GM12878 (cell line): ENCODE data around the gene COL11A2. TPM values are rescaled to one million over a fixed set of nuclear protein-coding genes. Genes with fewer than 3 reads are reported as not detected.

ENCODE experiments used
- ATAC-seq: fragments of 200-7000 bp; cut with Tn5 transposase; 3 replicates; pipeline ENCODE4 v1.9.1; 2020; ENCODE audit warnings: mild to moderate bottlenecking, moderate library complexity
- BruUV-seq: library from RNA; stranded (reverse); fragments of 400-500 nt; replicated peaks from 2 replicates; lab custom pipeline; 2021; lab: Mats Ljungman, UMichigan
- CTCF ChIA-PET: fragments of 300-600 bp; sonication (Branson Sonifier 250); formaldehyde crosslinking; extraction: SDS; loops from one replicate; lab custom pipeline; 2021; ENCODE audit warnings: inconsistent platforms; lab: Yijun Ruan, JAX
- POLR2A ChIA-PET: fragments of 350-600 bp; formaldehyde crosslinking; extraction: SDS; loops from one replicate; lab custom pipeline; 2021; ENCODE audit warnings: inconsistent platforms; lab: Charles Lee
- RAD21 ChIA-PET: fragments of 300-600 bp; sonication (Branson Sonifier 250); formaldehyde crosslinking; loops from one replicate; lab custom pipeline; 2023; ENCODE audit warnings: antibody characterized with exemption; ENCODE audit not compliant: unreplicated experiment; lab: Charles Lee
- SMC1A ChIA-PET: fragments of 300-600 bp; sonication (Branson Sonifier 250); formaldehyde crosslinking; loops from one replicate; lab custom pipeline; 2023; ENCODE audit not compliant: unreplicated experiment, uncharacterized antibody; lab: Charles Lee
- DNase-seq: peaks from one replicate; pipeline ENCODE4 v3.0.0-alpha.2; 2011; ENCODE audit warnings: low read depth, low spot score
- FAIRE-seq: peaks from 3 replicates; lab custom pipeline; 2011; peaks lifted over from hg19 to GRCh38; lab: Jason Lieb, UNC
- H2AFZ ChIP-seq: 2 replicates; pipeline ENCODE4 v1.6.0; 2011; ENCODE audit warnings: low read depth, low read length, control low read depth; ENCODE audit not compliant: control insufficient read depth
- H3K27ac ChIP-seq: 2 replicates; pipeline ENCODE4 v1.5.1; 2011; ENCODE audit warnings: control low read depth; ENCODE audit not compliant: control insufficient read depth, insufficient read depth
- H3K27me3 ChIP-seq, 2 experiments: replicated peaks in 1 of 2; 2 replicates each; pipeline versions ENCODE4 v1.6.0 to v1.6.1; 2011; ENCODE audit warnings: low read length in 1 of 2; ENCODE audit not compliant: control insufficient read depth in 2 of 2, insufficient read depth in 2 of 2
- H3K36me3 ChIP-seq, 2 experiments: 2 replicates each; pipeline ENCODE4 v1.5.1; 2011; ENCODE audit warnings: low read length in 1 of 2; ENCODE audit not compliant: control insufficient read depth in 2 of 2, insufficient read depth in 2 of 2
- H3K4me1 ChIP-seq: 2 replicates; pipeline ENCODE4 v1.6.1; 2011; ENCODE audit warnings: mild to moderate bottlenecking, low read length, moderate library complexity, mixed read lengths; ENCODE audit not compliant: control insufficient read depth, insufficient read depth
- H3K4me2 ChIP-seq: 2 replicates; pipeline ENCODE4 v1.6.0; 2011; ENCODE audit warnings: control low read depth; ENCODE audit not compliant: control insufficient read depth, insufficient read depth
- H3K4me3 ChIP-seq: fragments of 200-600 bp; sonication (generic); 2 replicates; pipeline ENCODE4 v1.5.1; 2016
- H3K79me2 ChIP-seq: 2 replicates; pipeline ENCODE4 v1.6.0; 2011; ENCODE audit warnings: low read length; ENCODE audit not compliant: control insufficient read depth, insufficient read depth
- H3K9ac ChIP-seq: 2 replicates; pipeline ENCODE4 v1.8.0; 2011; ENCODE audit warnings: low read length, control low read depth, mixed read lengths; ENCODE audit not compliant: control insufficient read depth, insufficient read depth
- H3K9me3 ChIP-seq: replicated peaks from 3 replicates; pipeline ENCODE4 v1.5.1; 2011; ENCODE audit warnings: mild to moderate bottlenecking, low read length; ENCODE audit not compliant: control insufficient read depth, insufficient read depth
- H4K20me1 ChIP-seq: 2 replicates; pipeline ENCODE4 v1.6.0; 2011; ENCODE audit not compliant: control insufficient read depth, insufficient read depth
- CTCF ChIP-seq, 3 experiments: IDR thresholded peaks in 2 of 3; conservative IDR thresholded peaks in 1 of 3; 2 replicates each; pipeline ENCODE4 v1.5.1; 2011; ENCODE audit warnings: low read depth in 3 of 3, low read length in 3 of 3, mild to moderate bottlenecking in 3 of 3, control low read depth in 2 of 3, moderate library complexity in 2 of 3, inconsistent platforms in 1 of 3, mixed read lengths in 1 of 3; ENCODE audit not compliant: control insufficient read depth in 2 of 3, insufficient read depth in 1 of 3; ENCODE audit errors: extremely low read depth in 1 of 3
- ETV6 ChIP-seq, 2 experiments: fragments of 450-650 bp in 1 of 2; IDR thresholded peaks in 1 of 2; conservative IDR thresholded peaks in 1 of 2; 2 replicates each; pipeline ENCODE4 v1.6.1; 2014; ENCODE audit warnings: antibody characterized with exemption in 1 of 2, borderline replicate concordance in 1 of 2, low read depth in 1 of 2, mild to moderate bottlenecking in 1 of 2, moderate library complexity in 1 of 2
- GATAD2B ChIP-seq: fragments of 450-650 bp; conservative IDR thresholded peaks from 2 replicates; pipeline ENCODE4 v1.6.1; 2017; ENCODE audit warnings: low read depth, mild to moderate bottlenecking, moderate library complexity
- LARP7 ChIP-seq: fragments of 450-650 bp; IDR thresholded peaks from 2 replicates; pipeline ENCODE4 v1.6.1; 2017; ENCODE audit warnings: mild to moderate bottlenecking
- MYB ChIP-seq: fragments of 150-350 bp; IDR thresholded peaks from 2 replicates; pipeline ENCODE4 v1.6.1; 2014; ENCODE audit warnings: mild to moderate bottlenecking, low read depth, low read length, borderline replicate concordance
- NBN ChIP-seq: fragments of 450-650 bp; IDR thresholded peaks from 2 replicates; pipeline ENCODE4 v1.6.1; 2016
- NFXL1 ChIP-seq: fragments of 450-650 bp; IDR thresholded peaks from 2 replicates; pipeline ENCODE4 v1.6.1; 2017; ENCODE audit warnings: antibody characterized with exemption, mild to moderate bottlenecking, borderline replicate concordance
- POLR2AphosphoS2 ChIP-seq: IDR thresholded peaks from 2 replicates; pipeline ENCODE4 v1.6.1; 2011; ENCODE audit warnings: low read depth, mild to moderate bottlenecking, low read length, improper control_type of control experiment, moderate library complexity
- RB1 ChIP-seq: fragments of 450-650 bp; formaldehyde crosslinking; IDR thresholded peaks from 2 replicates; pipeline ENCODE4 v1.6.1; 2017; ENCODE audit warnings: mild to moderate bottlenecking, borderline replicate concordance
- RELA ChIP-seq: fragments of 450-650 bp; IDR thresholded peaks from 2 replicates; pipeline ENCODE4 v1.8.0; 2014; ENCODE audit warnings: borderline replicate concordance; ENCODE audit not compliant: partially characterized antibody
- TCF12 ChIP-seq: IDR thresholded peaks from 2 replicates; pipeline ENCODE4 v1.6.1; 2011; ENCODE audit warnings: low read depth, mild to moderate bottlenecking, low read length
- YY1 ChIP-seq: IDR thresholded peaks from 2 replicates; pipeline ENCODE4 v1.6.1; 2011; ENCODE audit warnings: low read depth, mild to moderate bottlenecking, low read length
- WGBS: methylation state at CpG from one replicate; pipeline ENCODE4 v1.1.6; 2016; ENCODE audit warnings: low lambda C conversion rate; ENCODE audit not compliant: insufficient replicate concordance, insufficient coverage; ENCODE audit errors: missing lambda C conversion rate; 5-methylcytosine and 5-hydroxymethylcytosine counted together
- in situ Hi-C: fragments of 300-500 bp; cut with MboI; formaldehyde crosslinking; loops from 9 replicates; pipeline ENCODE4 v1.14.3; 2018; ENCODE audit warnings: mixed read lengths
- intact Hi-C: fragments of 100-400 bp; cut with micrococcal nuclease; formaldehyde crosslinking; loops from one replicate; pipeline ENCODE4 v1.14.2; 2022; ENCODE audit not compliant: unreplicated experiment
- polyA plus RNA-seq, 11 experiments: library from polyadenylated mRNA; depleted of rRNA in 4 of 11; unstranded in 6 of 11; stranded (reverse) in 5 of 11; fragments of >200 nt; fragmentation: Nextera tagmentation in 4 of 11; fragmentation: Illumina TruSeq in 1 of 11; extraction: Ambion mirVana in 4 of 11; extraction: Trizol in 1 of 11; gene quantifications; 1 replicate in 1 of 11; 2 replicates in 10 of 11; pipeline versions ENCODE4 v1.2.1 to v1.2.3, GENCODE V29; 2011 to 2016; ENCODE audit warnings: inconsistent platforms in 2 of 11, missing spikeins in 2 of 11, low read depth in 1 of 11
- total RNA-seq, 4 experiments: library from RNA; depleted of rRNA in 3 of 4; stranded (reverse); fragments of >200 nt in 3 of 4; fragmentation: Illumina TruSeq in 1 of 4; extraction: Trizol in 1 of 4; gene quantifications; 2 replicates each; pipeline versions ENCODE4 v1.2.1 to v1.2.3, GENCODE V29; 2013 to 2021
- TF ChIP-seq, protein P1 (sequence below): IDR thresholded peaks from 2 replicates; pipeline ENCODE4 v1.6.1; 2012; ENCODE audit warnings: low read depth, low read length, improper control_type of control experiment
- TF ChIP-seq, protein P2 (sequence below): IDR thresholded peaks from 2 replicates; pipeline ENCODE4 v1.6.1; 2011; ENCODE audit warnings: borderline replicate concordance, low read depth, mild to moderate bottlenecking, moderate library complexity, mixed read lengths, low read length; ENCODE audit not compliant: insufficient read depth; ENCODE audit errors: extremely low read length

The COL11A2 gene
- total and polyA plus RNA-seq, 10 of the 15 experiments (the other 5 are each of a cell fraction or from before 2014, with no cell fraction given), result 0.03 to 0.83 (median 0.22) TPM; not detected in 1

- H3K27ac ChIP-seq, result no peak overlapping the region
- H3K36me3 ChIP-seq, result no peaks in the 10 kb centered on the region
- ATAC-seq (peak; percentile 96), FAIRE-seq (no peak), DNase-seq (no peak)
- H4K20me1 ChIP-seq, result no peaks in the 10 kb centered on the region
- BruUV-seq, result no TSS peak
- H3K4me3 ChIP-seq, result peak overlapping the region; percentile 70; the same call in 1 of the 2 replicates
- H3K27me3 ChIP-seq, result no peaks in the 10 kb centered on the region
- ChIA-PET RAD21 (interaction anchor here (0.6 to 5.3 kb wide), 8 partner anchors 11 to 161 kb away, joined by 3 to 27 read pairs (median 4); no protein-coding TSS in a partner anchor), POLR2A (interaction anchor here (0.6 to 1.2 kb wide), 2 partner anchors 87 to 220 kb away, joined by 3 read pairs; no protein-coding TSS in a partner anchor), SMC1A (interaction anchor here (0.7 to 4.3 kb wide), 6 partner anchors 12 to 153 kb away, joined by 3 to 27 read pairs (median 6); no protein-coding TSS in a partner anchor), CTCF (interaction anchor here (0.5 to 9.5 kb wide), 18 partner anchors 8 to 89 kb away, joined by 3 to 80 read pairs (median 4); partner anchors contain the start of genes HLA-DPA1 and HLA-DPB1)
- no peaks in the 10 kb centered on the region for H3K9me3 ChIP-seq
- H3K9ac ChIP-seq, result peak overlapping the region; percentile 47; the same call in 1 of the 2 replicates
- intact Hi-C loops, result loop anchor here (1.0 kb wide), 2 partner anchors 36 to 87 kb away; no protein-coding TSS in a partner anchor
- peaks cover 4% of the 10 kb centered on the region for H3K4me1 ChIP-seq
- H3K4me2 ChIP-seq, result peak overlapping the region; percentile 95
- H3K79me2 ChIP-seq, result no peaks in the 10 kb centered on the region
- H2AFZ ChIP-seq, result peak overlapping the region; percentile 89
- 7% methylated on average over 54 of the region's 58 CpGs for WGBS
- in situ Hi-C loops, result no loop called here
- TF ChIP-seq ETV6 (conservative IDR thresholded peaks at IDR 0.05 in 1 of 2, IDR thresholded peaks at IDR 0.05 in 1 of 2; ENCODE audit: borderline replicate concordance in 1 of 2, low read depth in 1 of 2), result no peak
- TF ChIP-seq, protein P1, sequence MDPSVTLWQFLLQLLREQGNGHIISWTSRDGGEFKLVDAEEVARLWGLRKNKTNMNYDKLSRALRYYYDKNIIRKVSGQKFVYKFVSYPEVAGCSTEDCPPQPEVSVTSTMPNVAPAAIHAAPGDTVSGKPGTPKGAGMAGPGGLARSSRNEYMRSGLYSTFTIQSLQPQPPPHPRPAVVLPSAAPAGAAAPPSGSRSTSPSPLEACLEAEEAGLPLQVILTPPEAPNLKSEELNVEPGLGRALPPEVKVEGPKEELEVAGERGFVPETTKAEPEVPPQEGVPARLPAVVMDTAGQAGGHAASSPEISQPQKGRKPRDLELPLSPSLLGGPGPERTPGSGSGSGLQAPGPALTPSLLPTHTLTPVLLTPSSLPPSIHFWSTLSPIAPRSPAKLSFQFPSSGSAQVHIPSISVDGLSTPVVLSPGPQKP, result 0 out of 2 replicates have a peak, but pooled peaks have one; percentile 33
- peak; percentile 67 for TF ChIP-seq YY1
- no peak for TF ChIP-seq RELA
- no peak for TF ChIP-seq NFXL1
- TF ChIP-seq CTCF (IDR thresholded peaks at IDR 0.05 in 2 of 3, conservative IDR thresholded peaks at IDR 0.05 in 1 of 3; ENCODE audit: control insufficient read depth in 2 of 3, extremely low read depth in 1 of 3, insufficient read depth in 1 of 3, low read depth in 3 of 3, low read length in 3 of 3), result peak; percentile 89 to 97 (median 96); a peak in 5 of 6 replicates
- no peak for TF ChIP-seq POLR2AphosphoS2
- TF ChIP-seq NBN, result 0 out of 2 replicates have a peak, but pooled peaks have one; percentile 40
- peak; percentile 74; the same call in 1 of the 2 replicates for TF ChIP-seq LARP7
- TF ChIP-seq, protein P2, sequence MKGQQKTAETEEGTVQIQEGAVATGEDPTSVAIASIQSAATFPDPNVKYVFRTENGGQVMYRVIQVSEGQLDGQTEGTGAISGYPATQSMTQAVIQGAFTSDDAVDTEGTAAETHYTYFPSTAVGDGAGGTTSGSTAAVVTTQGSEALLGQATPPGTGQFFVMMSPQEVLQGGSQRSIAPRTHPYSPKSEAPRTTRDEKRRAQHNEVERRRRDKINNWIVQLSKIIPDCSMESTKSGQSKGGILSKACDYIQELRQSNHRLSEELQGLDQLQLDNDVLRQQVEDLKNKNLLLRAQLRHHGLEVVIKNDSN, result peak; percentile 29
- TF ChIP-seq GATAD2B, result 0 out of 2 replicates have a peak, but pooled peaks have one; percentile 64
- peak; percentile 78; the same call in 1 of the 2 replicates for TF ChIP-seq RB1
- TF ChIP-seq TCF12, result no peak
- no peak for TF ChIP-seq MYB
Observed at GRCh38 chr6:33161354-33162331, 30.6 kb downstream of the COL11A2 start.
